OCI-M2 (cell line): ENCODE results near the gene ETS1.

ENCODE experiments used
- DNase-seq: peaks from one replicate; lab custom pipeline; 2025; ENCODE audit not compliant: unreplicated experiment; lab: John Stamatoyannopoulos, UW

Gene ETS1

GRCh38 chr11:128569291-128569690 is 18.1 kb downstream of the ETS1 start:
- DNase-seq = no peak

GRCh38 chr11:128568166-128568778 is 19.1 kb downstream of the ETS1 start:
- DNase-seq = no peak

- DNase-seq = no peak
These were observed 20.2 kb downstream of the ETS1 start for GRCh38 chr11:128567130-128567529.

- DNase-seq = no peak
These were observed 21.5 kb downstream of the ETS1 start for GRCh38 chr11:128565881-128566280.

- no peak for DNase-seq
These were observed 22.6 kb downstream of the ETS1 start for GRCh38 chr11:128564642-128565245.

- DNase-seq = no peak
These were observed 23.3 kb downstream of the ETS1 start for GRCh38 chr11:128563942-128564641.

GRCh38 chr11:128563308-128563707 is 24.1 kb downstream of the ETS1 start:
- DNase-seq = no peak

GRCh38 chr11:128559496-128560103 is 27.8 kb downstream of the ETS1 start:
- DNase-seq = no peak

GRCh38 chr11:128555606-128556005 is 31.8 kb downstream of the ETS1 start:
- no peak for DNase-seq

- DNase-seq = no peak
These were observed 33.5 kb downstream of the ETS1 start for GRCh38 chr11:128553662-128554362.

GRCh38 chr11:128552783-128553661 is 34.3 kb downstream of the ETS1 start:
- no peak for DNase-seq

- DNase-seq = no peak
These were observed 35.6 kb downstream of the ETS1 start for GRCh38 chr11:128551611-128552335.

- no peak for DNase-seq
These were observed 36.3 kb downstream of the ETS1 start for GRCh38 chr11:128551058-128551457.

GRCh38 chr11:128550261-128550821 is 37.0 kb downstream of the ETS1 start:
- DNase-seq = no peak

GRCh38 chr11:128549256-128549944 is 38.0 kb downstream of the ETS1 start:
- no peak for DNase-seq

- DNase-seq = no peak
These were observed 38.6 kb downstream of the ETS1 start for GRCh38 chr11:128548649-128549255.

GRCh38 chr11:128547946-128548648 is 39.3 kb downstream of the ETS1 start:
- DNase-seq = no peak

GRCh38 chr11:128546916-128547315 is 40.4 kb downstream of the ETS1 start:
- DNase-seq = no peak
